ENCODE results near the gene MGAT4C.
"Not testable (repeated sequence)": the region's sequence is repeated elsewhere in the genome, so short reads cannot be mapped to it uniquely, and the experiment has no call there.

The MGAT4C gene

GRCh38 chr12:86104087-86104486 lies 152.1 kb downstream of the MGAT4C start:
- Histone ChIP-seq H3K9me3 (ENCODE audit: control insufficient read depth in 5 of 5, low read length in 5 of 5) (no peaks in the 10 kb centered on the region), H3K4me1 (ENCODE audit: control insufficient read depth in 5 of 5, insufficient read depth in 5 of 5, low read length in 5 of 5) (no peaks in the 10 kb centered on the region), H3K27ac (ENCODE audit: low read depth, low read length) (no peak overlapping the region), H3K9ac (ENCODE audit: low read length in 5 of 5) (no peak overlapping the region), H3K27me3 (ENCODE audit: control insufficient read depth in 5 of 5, insufficient read depth in 4 of 5, low read length in 5 of 5) (no peaks in the 10 kb centered on the region), H3K4me3 (ENCODE audit: low read depth in 1 of 5, low read length in 5 of 5) (no peak overlapping the region), H3K36me3 (ENCODE audit: control insufficient read depth in 5 of 5, insufficient read depth in 5 of 5, low read length in 5 of 5) (no peaks in the 10 kb centered on the region)

- Histone ChIP-seq H3K4me1 (ENCODE audit: control insufficient read depth in 5 of 5, insufficient read depth in 5 of 5, low read length in 5 of 5) (no peaks in the 10 kb centered on the region), H3K27me3 (ENCODE audit: control insufficient read depth in 5 of 5, insufficient read depth in 4 of 5, low read length in 5 of 5) (no peaks in the 10 kb centered on the region), H3K9ac (ENCODE audit: low read length in 5 of 5) (no peak overlapping the region), H3K36me3 (ENCODE audit: control insufficient read depth in 5 of 5, insufficient read depth in 5 of 5, low read length in 5 of 5) (no peaks in the 10 kb centered on the region), H3K4me3 (ENCODE audit: low read depth in 1 of 5, low read length in 5 of 5) (no peak overlapping the region), H3K9me3 (ENCODE audit: control insufficient read depth in 5 of 5, low read length in 5 of 5) (no peaks in the 10 kb centered on the region), H3K27ac (ENCODE audit: low read depth, low read length) (no peak overlapping the region)
Measured at GRCh38 chr12:86097161-86097560, 159.0 kb downstream of the MGAT4C start.

GRCh38 chr12:86091681-86092080 lies 164.5 kb downstream of the MGAT4C start:
- H3K27ac ChIP-seq (ENCODE audit: low read depth, low read length), result no peak overlapping the region
- H3K36me3 ChIP-seq (ENCODE audit: control insufficient read depth in 5 of 5, insufficient read depth in 5 of 5, low read length in 5 of 5), result no peaks in the 10 kb centered on the region
- H3K9me3 ChIP-seq (ENCODE audit: control insufficient read depth in 5 of 5, low read length in 5 of 5), result no peaks in the 10 kb centered on the region
- no peak overlapping the region for H3K4me3 ChIP-seq (ENCODE audit: low read depth in 1 of 5, low read length in 5 of 5)
- H3K27me3 ChIP-seq (ENCODE audit: control insufficient read depth in 5 of 5, insufficient read depth in 4 of 5, low read length in 5 of 5), result no peaks in the 10 kb centered on the region
- H3K9ac ChIP-seq (ENCODE audit: low read length in 5 of 5), result no peak overlapping the region
- H3K4me1 ChIP-seq (ENCODE audit: control insufficient read depth in 5 of 5, insufficient read depth in 5 of 5, low read length in 5 of 5), result no peaks in the 10 kb centered on the region

- H3K4me3 ChIP-seq (ENCODE audit: low read depth in 1 of 5, low read length in 5 of 5), result no peak overlapping the region
- no peaks in the 10 kb centered on the region for H3K27me3 ChIP-seq (ENCODE audit: control insufficient read depth in 5 of 5, insufficient read depth in 4 of 5, low read length in 5 of 5)
- H3K27ac ChIP-seq (ENCODE audit: low read depth, low read length), result no peak overlapping the region
- no peaks in the 10 kb centered on the region for H3K36me3 ChIP-seq (ENCODE audit: control insufficient read depth in 5 of 5, insufficient read depth in 5 of 5, low read length in 5 of 5)
- H3K4me1 ChIP-seq (ENCODE audit: control insufficient read depth in 5 of 5, insufficient read depth in 5 of 5, low read length in 5 of 5), result peaks cover 0 to 8% (median 4%) of the 10 kb centered on the region in 5 donors
- no peaks in the 10 kb centered on the region for H3K9me3 ChIP-seq (ENCODE audit: control insufficient read depth in 5 of 5, low read length in 5 of 5)
- no peak overlapping the region for H3K9ac ChIP-seq (ENCODE audit: low read length in 5 of 5)
Measured at GRCh38 chr12:86081843-86082242, 174.3 kb downstream of the MGAT4C start.

- H3K9me3 ChIP-seq (ENCODE audit: control insufficient read depth in 5 of 5, low read length in 5 of 5); H3K27me3 ChIP-seq (ENCODE audit: control insufficient read depth in 5 of 5, insufficient read depth in 4 of 5, low read length in 5 of 5); H3K36me3 ChIP-seq (ENCODE audit: control insufficient read depth in 5 of 5, insufficient read depth in 5 of 5, low read length in 5 of 5); H3K4me3 ChIP-seq (ENCODE audit: low read depth in 1 of 5, low read length in 5 of 5); H3K4me1 ChIP-seq (ENCODE audit: control insufficient read depth in 5 of 5, insufficient read depth in 5 of 5, low read length in 5 of 5); H3K27ac ChIP-seq (ENCODE audit: low read depth, low read length); H3K9ac ChIP-seq (ENCODE audit: low read length in 5 of 5): not testable (repeated sequence)
Measured at GRCh38 chr12:86059052-86059451, 197.1 kb downstream of the MGAT4C start.

- no peak overlapping the region for H3K27ac ChIP-seq (ENCODE audit: low read depth, low read length)
- no peaks in the 10 kb centered on the region for H3K9me3 ChIP-seq (ENCODE audit: control insufficient read depth in 5 of 5, low read length in 5 of 5)
- H3K36me3 ChIP-seq (ENCODE audit: control insufficient read depth in 5 of 5, insufficient read depth in 5 of 5, low read length in 5 of 5), result no peaks in the 10 kb centered on the region
- no peak overlapping the region for H3K9ac ChIP-seq (ENCODE audit: low read length in 5 of 5)
- H3K27me3 ChIP-seq (ENCODE audit: control insufficient read depth in 5 of 5, insufficient read depth in 4 of 5, low read length in 5 of 5), result no peaks in the 10 kb centered on the region
- H3K4me1 ChIP-seq (ENCODE audit: control insufficient read depth in 5 of 5, insufficient read depth in 5 of 5, low read length in 5 of 5), result no peaks in the 10 kb centered on the region
- H3K4me3 ChIP-seq (ENCODE audit: low read depth in 1 of 5, low read length in 5 of 5), result no peak overlapping the region
Measured at GRCh38 chr12:86057092-86057845, 198.9 kb downstream of the MGAT4C start.

- Histone ChIP-seq H3K27ac (ENCODE audit: low read depth, low read length) (no peak overlapping the region), H3K9me3 (ENCODE audit: control insufficient read depth in 5 of 5, low read length in 5 of 5) (no peaks in the 10 kb centered on the region), H3K4me3 (ENCODE audit: low read depth in 1 of 5, low read length in 5 of 5) (no peak overlapping the region), H3K9ac (ENCODE audit: low read length in 5 of 5) (no peak overlapping the region), H3K36me3 (ENCODE audit: control insufficient read depth in 5 of 5, insufficient read depth in 5 of 5, low read length in 5 of 5) (no peaks in the 10 kb centered on the region), H3K4me1 (ENCODE audit: control insufficient read depth in 5 of 5, insufficient read depth in 5 of 5, low read length in 5 of 5) (no peaks in the 10 kb centered on the region), H3K27me3 (ENCODE audit: control insufficient read depth in 5 of 5, insufficient read depth in 4 of 5, low read length in 5 of 5) (no peaks in the 10 kb centered on the region)
Measured at GRCh38 chr12:86052921-86053320, 203.3 kb downstream of the MGAT4C start.

GRCh38 chr12:86050010-86050409 lies 206.2 kb downstream of the MGAT4C start:
- H3K9ac ChIP-seq (ENCODE audit: low read length in 5 of 5), result no peak overlapping the region
- no peaks in the 10 kb centered on the region for H3K36me3 ChIP-seq (ENCODE audit: control insufficient read depth in 5 of 5, insufficient read depth in 5 of 5, low read length in 5 of 5)
- no peak overlapping the region for H3K4me3 ChIP-seq (ENCODE audit: low read depth in 1 of 5, low read length in 5 of 5)
- H3K9me3 ChIP-seq (ENCODE audit: control insufficient read depth in 5 of 5, low read length in 5 of 5), result peaks cover 0 to under 1% (median 0%) of the 10 kb centered on the region in 5 donors
- no peaks in the 10 kb centered on the region for H3K4me1 ChIP-seq (ENCODE audit: control insufficient read depth in 5 of 5, insufficient read depth in 5 of 5, low read length in 5 of 5)
- no peak overlapping the region for H3K27ac ChIP-seq (ENCODE audit: low read depth, low read length)
- no peaks in the 10 kb centered on the region for H3K27me3 ChIP-seq (ENCODE audit: control insufficient read depth in 5 of 5, insufficient read depth in 4 of 5, low read length in 5 of 5)

GRCh38 chr12:86044396-86044795 lies 211.8 kb downstream of the MGAT4C start:
- Histone ChIP-seq H3K4me3 (ENCODE audit: low read depth in 1 of 5, low read length in 5 of 5) (no peak overlapping the region), H3K27me3 (ENCODE audit: control insufficient read depth in 5 of 5, insufficient read depth in 4 of 5, low read length in 5 of 5) (peaks cover 0 to 3% (median 0%) of the 10 kb centered on the region in 5 donors), H3K9ac (ENCODE audit: low read length in 5 of 5) (no peak overlapping the region), H3K4me1 (ENCODE audit: control insufficient read depth in 5 of 5, insufficient read depth in 5 of 5, low read length in 5 of 5) (no peaks in the 10 kb centered on the region), H3K9me3 (ENCODE audit: control insufficient read depth in 5 of 5, low read length in 5 of 5) (peaks cover 7 to 21% (median 13%) of the 10 kb centered on the region in 5 donors), H3K36me3 (ENCODE audit: control insufficient read depth in 5 of 5, insufficient read depth in 5 of 5, low read length in 5 of 5) (no peaks in the 10 kb centered on the region), H3K27ac (ENCODE audit: low read depth, low read length) (no peak overlapping the region)

- Histone ChIP-seq H3K27ac (ENCODE audit: low read depth, low read length) (no peak overlapping the region), H3K27me3 (ENCODE audit: control insufficient read depth in 5 of 5, insufficient read depth in 4 of 5, low read length in 5 of 5) (peaks cover 0 to 3% (median 0%) of the 10 kb centered on the region in 5 donors), H3K4me1 (ENCODE audit: control insufficient read depth in 5 of 5, insufficient read depth in 5 of 5, low read length in 5 of 5) (no peaks in the 10 kb centered on the region), H3K4me3 (ENCODE audit: low read depth in 1 of 5, low read length in 5 of 5) (no peak overlapping the region), H3K9me3 (ENCODE audit: control insufficient read depth in 5 of 5, low read length in 5 of 5) (peaks cover 7 to 28% (median 18%) of the 10 kb centered on the region in 5 donors), H3K36me3 (ENCODE audit: control insufficient read depth in 5 of 5, insufficient read depth in 5 of 5, low read length in 5 of 5) (no peaks in the 10 kb centered on the region), H3K9ac (ENCODE audit: low read length in 5 of 5) (no peak overlapping the region)
Measured at GRCh38 chr12:86042062-86042461, 214.1 kb downstream of the MGAT4C start.

Measured in subcutaneous abdominal adipose tissue (tissue), 5 donors.